GDM1 (cell line): ENCODE data around the gene PRPF38A.

Experiments
- DNase-seq: peaks from one replicate; lab custom pipeline; 2025; lab: John Stamatoyannopoulos, UW

PRPF38A gene

GRCh38 chr1:52460694-52461093 lies 56.3 kb downstream of the PRPF38A start:
- no peak for DNase-seq

GRCh38 chr1:52461821-52462220 lies 57.4 kb downstream of the PRPF38A start:
- no peak for DNase-seq

GRCh38 chr1:52463891-52464290 lies 59.5 kb downstream of the PRPF38A start:
- DNase-seq: no peak

GRCh38 chr1:52469108-52469507 lies 64.7 kb downstream of the PRPF38A start:
- no peak for DNase-seq
